Fibroblast of mammary gland (primary cell): Measurements from ENCODE around the gene SH3GL3.

Source experiments
- DNase-seq: peaks from one replicate; pipeline ENCODE4 v3.0.0-alpha.2; 2010; ENCODE audit warnings: low read depth
- H3K4me3 ChIP-seq: 2 replicates; pipeline ENCODE4 v1.5.1; 2011; ENCODE audit warnings: low read depth, mild to moderate bottlenecking, low read length, moderate library complexity; ENCODE audit not compliant: control insufficient read depth
- CTCF ChIP-seq: conservative IDR thresholded peaks from 2 replicates; pipeline ENCODE4 v1.5.1; 2011; ENCODE audit warnings: low read depth, low read length, inconsistent platforms; ENCODE audit not compliant: control insufficient read depth, insufficient read depth

Gene SH3GL3

GRCh38 chr15:83538682-83539081 lies 91.5 kb downstream of the SH3GL3 start:
- no peak for TF ChIP-seq CTCF
- DNase-seq: no peak
- no peak overlapping the region for H3K4me3 ChIP-seq

GRCh38 chr15:83545804-83546511 lies 98.8 kb downstream of the SH3GL3 start:
- no peak for DNase-seq
- H3K4me3 ChIP-seq: no peak overlapping the region
- TF ChIP-seq CTCF: no peak

- H3K4me3 ChIP-seq: no peak overlapping the region
- no peak for DNase-seq
- TF ChIP-seq CTCF: no peak
Measured at GRCh38 chr15:83546512-83546888, 99.4 kb downstream of the SH3GL3 start.

GRCh38 chr15:83547168-83547567 lies 100.0 kb downstream of the SH3GL3 start:
- DNase-seq: no peak
- H3K4me3 ChIP-seq: no peak overlapping the region
- TF ChIP-seq CTCF: no peak

- no peak for TF ChIP-seq CTCF
- no peak for DNase-seq
Measured at GRCh38 chr15:83549623-83550022, 102.5 kb downstream of the SH3GL3 start.

GRCh38 chr15:83554558-83554957 lies 107.4 kb downstream of the SH3GL3 start:
- DNase-seq: no peak
- no peak overlapping the region for H3K4me3 ChIP-seq
- no peak for TF ChIP-seq CTCF

More at GRCh38 chr15:83549623-83550022, 102.5 kb downstream of the SH3GL3 start:
- no peak overlapping the region for H3K4me3 ChIP-seq

- TF ChIP-seq CTCF: no peak
- no peak overlapping the region for H3K4me3 ChIP-seq
- no peak for DNase-seq
Measured at GRCh38 chr15:83555383-83555782, 108.2 kb downstream of the SH3GL3 start.
